ENCODE data around the gene RNF32. TPM values are rescaled to one million over a fixed set of nuclear protein-coding genes. Genes with fewer than 3 reads are reported as not detected.

RNF32 gene
- total RNA-seq, 3 donors from 2014 or later, result 0.98 to 2.9 (median 1.3) TPM

GRCh38 chr7:156606691-156607331, 33.8 kb upstream of the RNF32 start:
- Histone ChIP-seq H3K4me3 (peak overlapping the region in 2 of 3 donors; percentile 47 to 65), H3K27ac (no peak overlapping the region), H3K4me1 (no peaks in the 10 kb centered on the region), H3K27me3 (no peaks in the 10 kb centered on the region), H3K9me3 (no peaks in the 10 kb centered on the region), H3K36me3 (no peaks in the 10 kb centered on the region)
- TF ChIP-seq POLR2A (IDR thresholded peaks at IDR 0.05), result no peak
- TF ChIP-seq CTCF (IDR thresholded peaks at IDR 0.05), result no peak
- no peak for TF ChIP-seq POLR2AphosphoS5 (IDR thresholded peaks at IDR 0.05)
- no peak for DNase-seq (ENCODE audit: low spot score in 2 of 2)
- intact Hi-C loops (cut with DNase I; ENCODE audit: low total_unique reads), result no loop called here

DNA sequence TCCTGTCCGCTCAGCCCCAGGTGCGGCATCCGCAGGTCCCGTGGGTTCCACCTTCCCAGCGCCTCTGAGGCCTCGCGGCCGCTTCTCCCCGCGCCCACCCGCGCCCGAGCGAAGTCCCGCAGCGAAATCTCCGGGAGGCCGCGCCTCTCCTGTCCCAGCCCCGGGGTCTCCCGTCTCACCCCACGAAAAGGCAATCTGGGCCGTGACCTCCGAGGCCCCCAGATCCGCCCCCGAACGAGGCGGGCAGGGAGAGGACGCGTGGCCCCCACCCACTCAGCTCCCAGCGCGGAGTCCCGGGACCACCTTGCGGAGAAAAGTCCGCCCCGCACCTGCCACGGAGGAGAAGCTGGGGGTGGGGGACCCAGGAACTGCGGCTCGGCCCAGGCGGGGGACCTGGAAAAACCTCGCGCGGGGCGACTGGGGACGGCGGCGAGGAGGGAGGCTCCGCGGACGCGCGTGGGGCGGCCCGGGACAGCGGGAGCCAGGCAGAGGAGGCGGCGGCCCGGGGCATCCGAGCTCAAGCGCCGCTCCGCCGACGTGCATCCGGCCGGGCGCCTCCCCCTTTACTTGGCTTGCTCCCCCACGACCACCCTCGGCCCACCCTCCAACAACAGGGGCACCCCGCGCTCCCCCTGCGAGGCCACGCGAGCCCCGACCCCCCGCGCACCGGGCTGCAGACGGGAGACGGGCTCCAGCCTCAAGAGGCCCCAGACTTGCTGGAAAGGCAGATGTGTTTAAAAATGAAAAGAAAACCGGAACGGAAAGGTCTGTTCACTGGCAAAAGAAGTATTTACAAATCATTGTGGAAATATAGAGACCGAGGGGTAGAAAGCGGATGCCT, 33.0 kb upstream of the RNF32 start:
- H3K9me3 ChIP-seq, result no peaks in the 10 kb centered on the region
- H3K4me1 ChIP-seq, result no peaks in the 10 kb centered on the region
- no peak overlapping the region for H3K27ac ChIP-seq
- peak overlapping the region; percentile 41 to 65 (median 47) for H3K4me3 ChIP-seq
- H3K36me3 ChIP-seq, result no peaks in the 10 kb centered on the region
- no peak for TF ChIP-seq CTCF (IDR thresholded peaks at IDR 0.05)
- no peak for TF ChIP-seq POLR2A (IDR thresholded peaks at IDR 0.05)
- no peak for TF ChIP-seq POLR2AphosphoS5 (IDR thresholded peaks at IDR 0.05)
- intact Hi-C loops (cut with DNase I; ENCODE audit: low total_unique reads), result no loop called here
- no peak for DNase-seq (ENCODE audit: low spot score in 2 of 2)
- no peaks in the 10 kb centered on the region for H3K27me3 ChIP-seq

GRCh38 chr7:156608173-156608478, 32.4 kb upstream of the RNF32 start:
- H3K27me3 ChIP-seq, result no peaks in the 10 kb centered on the region
- no peak for TF ChIP-seq POLR2A (IDR thresholded peaks at IDR 0.05)
- no peak for TF ChIP-seq CTCF (IDR thresholded peaks at IDR 0.05)
- TF ChIP-seq POLR2AphosphoS5 (IDR thresholded peaks at IDR 0.05), result no peak
- H3K36me3 ChIP-seq, result no peaks in the 10 kb centered on the region
- intact Hi-C loops (cut with DNase I; ENCODE audit: low total_unique reads), result no loop called here
- H3K4me1 ChIP-seq, result no peaks in the 10 kb centered on the region
- no peaks in the 10 kb centered on the region for H3K9me3 ChIP-seq
- no peak for DNase-seq (ENCODE audit: low spot score in 2 of 2)
- peak overlapping the region; percentile 41 to 65 (median 47) for H3K4me3 ChIP-seq
- H3K27ac ChIP-seq, result no peak overlapping the region

DNA sequence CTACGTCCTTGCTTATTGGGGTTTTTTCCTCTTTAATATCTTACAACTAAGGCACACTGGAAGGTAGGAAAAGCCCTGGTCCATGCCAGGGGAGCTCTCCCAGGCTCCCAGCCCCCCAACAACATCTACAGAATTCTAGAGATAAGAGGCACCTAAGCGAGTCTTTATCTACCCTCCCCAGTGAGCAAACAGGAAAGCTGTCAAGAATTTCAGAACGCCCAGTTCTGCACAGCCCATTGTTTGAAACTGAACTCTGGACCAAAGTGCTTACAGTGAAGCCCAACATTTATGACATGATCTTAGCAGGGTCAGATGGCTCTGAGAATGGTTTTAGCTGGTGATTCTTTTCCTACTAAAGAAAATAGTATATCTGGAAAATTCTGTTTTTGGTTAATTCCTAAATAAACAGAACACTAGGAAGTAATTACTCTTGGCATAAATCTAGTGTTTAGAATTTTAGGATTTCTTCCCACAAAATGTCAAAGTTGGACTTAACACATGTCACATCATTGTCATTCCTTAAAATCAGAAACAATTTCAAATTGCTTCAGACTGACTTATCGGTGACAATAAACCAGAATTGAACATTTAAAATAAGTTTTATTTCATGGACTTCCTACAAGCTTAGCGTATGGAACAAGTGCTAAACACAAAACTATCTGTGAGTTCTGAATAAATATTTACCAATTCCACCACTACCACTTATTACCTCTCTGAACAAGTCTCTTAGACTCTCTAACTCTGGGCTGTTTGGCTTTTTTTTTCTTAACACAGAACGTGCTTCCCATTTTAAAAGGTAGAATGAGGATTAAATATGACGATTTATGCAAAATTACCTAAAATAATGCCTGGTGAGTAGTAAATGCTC, 31.3 kb upstream of the RNF32 start:
- DNase-seq (ENCODE audit: low spot score in 2 of 2), result no peak
- Histone ChIP-seq H3K4me1 (no peaks in the 10 kb centered on the region), H3K27me3 (no peaks in the 10 kb centered on the region), H3K27ac (no peak overlapping the region), H3K36me3 (no peaks in the 10 kb centered on the region), H3K9me3 (no peaks in the 10 kb centered on the region), H3K4me3 (no peak overlapping the region)
- intact Hi-C loops (cut with DNase I; ENCODE audit: low total_unique reads), result no loop called here
- TF ChIP-seq POLR2AphosphoS5 (IDR thresholded peaks at IDR 0.05) (no peak), POLR2A (IDR thresholded peaks at IDR 0.05) (no peak), CTCF (IDR thresholded peaks at IDR 0.05) (no peak)
